Measurements from ENCODE around the gene DYRK4. TPM values are rescaled to one million over a fixed set of nuclear protein-coding genes. Genes with fewer than 3 reads are reported as not detected.

The DYRK4 gene
- total and polyA plus RNA-seq, 2 of the 13 experiments (the other 11 are each of a cell fraction or from before 2014, with no cell fraction given): 29.4 to 40.2 TPM

Other genes starting within 250 kb of the DYRK4 start
- 21.8 and 41.3 TPM in 2 replicates for gene TIGAR, start 241.0 kb upstream of the DYRK4 start, total RNA-seq (2016; rRNA removed; fragmentation: Illumina TruSeq; extraction: Trizol)
- gene TIGAR, start 241.0 kb upstream of the DYRK4 start, polyA plus RNA-seq (2011; rRNA removed): 2.6 and 3.2 TPM in 2 replicates
- not detected in 2 replicates for gene FGF23, start 182.5 kb upstream of the DYRK4 start, total RNA-seq (2016; rRNA removed; fragmentation: Illumina TruSeq; extraction: Trizol)
- gene FGF23, start 182.5 kb upstream of the DYRK4 start, polyA plus RNA-seq (2011; rRNA removed): not detected in 2 replicates
- gene FGF6, start 116.4 kb upstream of the DYRK4 start, total RNA-seq (2016; rRNA removed; fragmentation: Illumina TruSeq; extraction: Trizol): not detected in 2 replicates
- not detected in 2 replicates for gene FGF6, start 116.4 kb upstream of the DYRK4 start, polyA plus RNA-seq (2011; rRNA removed)
- 49.3 and 79.3 TPM in 2 replicates for gene RAD51AP1, start 23.3 kb upstream of the DYRK4 start, total RNA-seq (2016; rRNA removed; fragmentation: Illumina TruSeq; extraction: Trizol)
- 6.7 and 16.6 TPM in 2 replicates for gene RAD51AP1, start 23.3 kb upstream of the DYRK4 start, polyA plus RNA-seq (2011; rRNA removed)
- gene AKAP3, start 86.8 kb downstream of the DYRK4 start, total RNA-seq (2016; rRNA removed; fragmentation: Illumina TruSeq; extraction: Trizol): 0.49 and 0.84 TPM in 2 replicates
- 0.09 and 0.22 TPM in 2 replicates for gene AKAP3, start 86.8 kb downstream of the DYRK4 start, polyA plus RNA-seq (2011; rRNA removed)
- 143 and 150 TPM in 2 replicates for gene NDUFA9, start 86.9 kb downstream of the DYRK4 start, total RNA-seq (2016; rRNA removed; fragmentation: Illumina TruSeq; extraction: Trizol)
- gene NDUFA9, start 86.9 kb downstream of the DYRK4 start, polyA plus RNA-seq (2011; rRNA removed): 68.0 and 70.7 TPM in 2 replicates
- not detected in 2 replicates for gene GALNT8, start 158.2 kb downstream of the DYRK4 start, total RNA-seq (2016; rRNA removed; fragmentation: Illumina TruSeq; extraction: Trizol)
- 0.05 and 0.45 TPM in 2 replicates for gene GALNT8, start 158.2 kb downstream of the DYRK4 start, polyA plus RNA-seq (2011; rRNA removed)